Head of caudate nucleus (tissue), 42 donors: Measurements from ENCODE around the gene PPP1R36.

Experiments
- DNase-seq, 42 donors: peaks; one replicate each; pipeline versions ENCODE4 v3.0.0 to v3.0.0-alpha.2; 2020 to 2021; ENCODE audit warnings: mixed read lengths in 7 of 42
- intact Hi-C: fragments of 100-400 bp; cut with DNase I; formaldehyde crosslinking; loops from one replicate; pipeline ENCODE4 v1.15.0; 2022

PPP1R36 gene

GRCh38 chr14:64628940-64629408 lies 79.2 kb downstream of the PPP1R36 start:
- peak; percentile 37 to 88 (median 67) for DNase-seq
- intact Hi-C loops = no loop called here

- intact Hi-C loops = loop anchor here (10.0 kb wide), 1 partner anchor 236 kb away; no protein-coding TSS in a partner anchor
- peak in 1 of 42 donors; percentile 28 for DNase-seq
Observed at GRCh38 chr14:64630778-64631177, 81.0 kb downstream of the PPP1R36 start.

GRCh38 chr14:64631222-64631621 lies 81.5 kb downstream of the PPP1R36 start:
- intact Hi-C loops = loop anchor here (10.0 kb wide), 1 partner anchor 236 kb away; no protein-coding TSS in a partner anchor
- peak in 1 of 42 donors; percentile 18 for DNase-seq

- intact Hi-C loops = loop anchor here (10.0 kb wide), 1 partner anchor 237 kb away; no protein-coding TSS in a partner anchor
- DNase-seq = peak in 7 of 42 donors; percentile 19 to 63 (median 36)
Observed at GRCh38 chr14:64632056-64632455, 82.3 kb downstream of the PPP1R36 start.

- peak in 1 of 42 donors; percentile 11 for DNase-seq
- intact Hi-C loops = loop anchor here (10.0 kb wide), 1 partner anchor 240 kb away; no protein-coding TSS in a partner anchor
Observed at GRCh38 chr14:64634558-64634957, 84.8 kb downstream of the PPP1R36 start.

DNA sequence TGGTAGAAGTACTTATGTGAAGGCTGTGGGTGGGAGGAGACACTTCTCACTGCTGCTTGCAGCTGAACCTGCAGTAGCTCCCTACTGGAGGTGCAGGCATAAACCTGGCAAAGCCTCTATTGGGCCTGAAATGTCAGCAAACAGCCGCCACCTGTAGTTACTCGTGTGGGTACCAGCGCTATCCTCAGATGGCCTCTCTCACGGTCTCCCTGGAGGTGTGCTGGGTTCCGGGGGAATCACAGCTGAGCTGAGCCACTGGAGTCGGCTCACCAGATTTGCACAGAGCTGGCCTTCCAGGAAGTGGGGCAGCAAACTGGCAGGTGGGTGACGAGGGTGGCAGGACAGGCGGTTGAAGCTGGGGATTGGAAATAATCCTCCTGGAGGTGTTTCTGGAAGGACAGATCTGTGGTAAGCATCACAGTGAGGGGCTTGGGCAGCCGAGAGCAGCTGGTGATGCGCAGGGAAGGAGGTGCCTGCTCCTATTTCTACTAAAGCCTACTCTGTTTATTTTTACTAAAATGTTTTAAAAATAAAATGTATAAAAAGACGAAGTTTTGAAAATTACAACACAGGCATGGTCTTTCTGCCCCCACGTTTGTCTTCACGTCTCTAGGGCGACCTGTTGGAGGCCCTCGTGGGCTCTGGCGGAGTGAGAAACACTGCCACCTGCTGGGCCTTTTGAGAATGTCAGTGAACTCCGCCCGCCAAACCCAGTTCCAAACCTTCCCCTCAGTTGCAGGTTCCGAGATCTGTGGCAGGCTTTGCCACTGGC lies 86.6 kb downstream of the PPP1R36 start:
- intact Hi-C loops = loop anchor here (2.0 to 10.0 kb wide), 2 partner anchors 94 to 242 kb away; no protein-coding TSS in a partner anchor
- peak; percentile 63 to 93 (median 83) for DNase-seq

- intact Hi-C loops = loop anchor here (2.0 to 10.0 kb wide), 2 partner anchors 94 to 242 kb away; no protein-coding TSS in a partner anchor
- no peak for DNase-seq
Observed at GRCh38 chr14:64636980-64637429, 87.2 kb downstream of the PPP1R36 start.

- intact Hi-C loops = loop anchor here (2.0 to 10.0 kb wide), 2 partner anchors 95 to 243 kb away; no protein-coding TSS in a partner anchor
- DNase-seq = no peak
Observed at GRCh38 chr14:64637735-64638473, 88.1 kb downstream of the PPP1R36 start.

DNA sequence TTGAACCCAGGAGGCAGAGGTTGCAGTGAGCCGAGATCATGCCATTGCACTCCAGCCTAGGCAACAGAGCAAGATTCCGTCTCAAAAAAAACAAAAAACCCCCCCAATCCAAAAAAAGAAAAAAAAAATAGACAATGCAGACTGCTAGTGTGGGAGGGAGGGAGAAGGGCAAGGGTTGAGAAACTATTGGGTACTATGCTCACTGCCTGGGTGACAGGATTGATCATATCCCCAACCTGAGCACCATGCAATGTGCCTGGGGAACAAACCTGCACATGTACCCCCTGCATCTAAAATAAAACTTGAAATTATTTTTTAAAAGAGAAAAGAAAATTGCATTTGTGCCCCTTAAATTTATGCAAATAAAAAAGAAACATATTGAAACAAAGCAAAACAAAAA lies 88.9 kb downstream of the PPP1R36 start:
- DNase-seq = no peak
- intact Hi-C loops = loop anchor here (10.0 kb wide), 1 partner anchor 244 kb away; no protein-coding TSS in a partner anchor
